GM12892 (cell line): ENCODE measurements around the gene ZNF280B.
A peak's percentile ranks its signal among the peaks of the same experiment; 100 is the strongest.
"Not testable (repeated sequence)": the region's sequence is repeated elsewhere in the genome, so short reads cannot be mapped to it uniquely, and the experiment has no call there.

Experiments used
- DNase-seq: peaks from one replicate; pipeline ENCODE4 v3.0.0; 2011; ENCODE audit not compliant: insufficient read length
- FAIRE-seq: peaks from 2 replicates; lab custom pipeline; 2011; peaks lifted over from hg19 to GRCh38; lab: Jason Lieb, UNC
- POLR2A ChIP-seq: IDR thresholded peaks from 2 replicates; pipeline ENCODE4 v1.6.1; 2011; ENCODE audit warnings: low read depth, low read length, control low read depth
- POLR2AphosphoS5 ChIP-seq: IDR thresholded peaks from 2 replicates; pipeline ENCODE4 v1.6.1; 2011; ENCODE audit warnings: low read depth, low read length, control low read depth
- TAF1 ChIP-seq: IDR thresholded peaks from 2 replicates; pipeline ENCODE4 v1.6.1; 2011; ENCODE audit warnings: low read depth, mild to moderate bottlenecking, control low read depth, low read length, borderline replicate concordance

Gene ZNF280B

GRCh38 chr22:22454997-22455396 is 53.5 kb downstream of the ZNF280B start:
- TF ChIP-seq POLR2A = no peak
- no peak for FAIRE-seq

DNA sequence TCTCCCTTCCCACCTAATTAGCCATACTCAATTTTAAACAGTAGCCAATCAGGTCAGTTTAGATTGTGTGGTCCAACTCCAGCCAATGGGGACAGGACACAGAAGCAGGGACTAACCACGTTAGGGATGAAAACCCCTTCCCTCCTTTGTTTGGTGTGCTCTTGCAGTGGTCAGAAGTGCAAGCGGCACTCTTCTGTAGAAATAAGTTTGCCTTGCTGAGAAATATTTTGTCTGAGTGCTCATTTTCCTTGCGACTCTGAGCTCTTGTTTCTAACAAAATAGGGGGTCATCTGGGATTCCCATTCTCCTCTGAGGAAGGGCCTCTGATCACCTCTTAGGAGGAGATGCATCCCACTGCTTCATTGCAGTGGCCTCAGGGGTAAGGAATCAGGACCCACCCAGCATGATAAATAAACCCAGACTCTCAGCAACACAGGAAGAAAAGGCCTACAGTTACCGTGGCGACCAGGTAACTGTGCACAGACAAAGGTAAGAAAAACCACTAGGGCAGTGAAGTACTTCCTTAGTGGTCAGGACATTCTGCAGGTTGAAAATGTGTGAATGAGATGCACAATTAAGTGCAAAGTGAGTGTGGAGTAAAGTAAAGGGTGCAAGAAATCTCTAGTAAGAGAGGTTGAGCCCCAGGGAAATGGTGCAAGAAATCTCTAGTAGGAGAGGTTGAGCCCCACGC is 55.4 kb downstream of the ZNF280B start:
- FAIRE-seq (no peak), DNase-seq (no peak)
- no peak for TF ChIP-seq POLR2AphosphoS5
- TF ChIP-seq TAF1 = no peak
- TF ChIP-seq POLR2A = no peak

More at GRCh38 chr22:22454997-22455396, 53.5 kb downstream of the ZNF280B start:
- no peak for DNase-seq

DNA sequence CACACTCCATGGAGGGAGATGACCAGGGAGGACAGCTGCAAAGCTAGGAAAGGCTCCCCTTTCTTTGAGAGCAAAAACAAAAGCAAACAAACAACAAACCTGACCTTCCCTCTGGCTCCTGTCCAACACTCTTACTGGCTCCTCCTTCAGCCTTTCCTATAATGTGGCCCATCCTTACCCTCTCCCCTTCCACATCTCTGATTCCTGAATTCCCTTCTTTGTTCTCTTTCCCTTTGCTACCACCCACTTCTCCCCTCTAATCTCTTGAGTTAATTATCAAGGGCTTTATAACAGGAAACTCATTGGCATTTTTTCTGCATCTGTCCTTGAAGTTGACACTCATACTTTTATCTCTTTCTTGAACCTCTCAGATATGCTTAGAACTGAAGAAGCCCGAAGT is 56.3 kb downstream of the ZNF280B start:
- DNase-seq = no peak
- TF ChIP-seq POLR2AphosphoS5 (no peak), POLR2A (no peak), TAF1 (no peak)
- no peak for FAIRE-seq

DNA sequence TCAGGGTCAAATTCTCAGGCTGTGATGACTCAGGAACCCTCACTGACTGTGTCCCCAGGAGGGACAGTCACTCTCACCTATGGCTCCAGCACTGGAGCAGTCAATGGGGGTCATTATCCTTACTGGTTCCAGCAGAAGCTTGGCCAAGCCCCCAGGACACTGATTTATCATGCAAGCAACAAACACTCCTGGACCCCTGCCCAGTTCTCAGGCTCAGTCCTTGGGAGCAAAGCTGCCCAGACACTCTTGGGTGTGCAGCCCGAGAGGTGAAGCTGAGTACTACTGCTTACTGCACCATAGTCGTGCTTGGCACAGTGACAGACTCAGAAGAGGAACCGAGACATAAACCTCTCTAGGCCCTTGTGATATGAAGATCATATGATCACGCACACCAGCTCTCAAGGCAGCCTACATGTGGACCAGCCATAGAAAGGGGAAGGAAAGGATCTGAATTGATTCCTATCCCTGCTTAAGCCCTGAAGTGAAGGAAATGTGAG is 58.2 kb downstream of the ZNF280B start:
- FAIRE-seq = peak; percentile 98
- peak; percentile 33 for DNase-seq

GRCh38 chr22:22449819-22450218 is 58.7 kb downstream of the ZNF280B start:
- TF ChIP-seq TAF1 = no peak
- TF ChIP-seq POLR2A = no peak
- TF ChIP-seq POLR2AphosphoS5 = no peak
- no peak for DNase-seq
- FAIRE-seq = peak; percentile 64

More for the DNA sequence above, 58.2 kb downstream of the ZNF280B start:
- TF ChIP-seq POLR2AphosphoS5 = no peak
- no peak for TF ChIP-seq POLR2A
- no peak for TF ChIP-seq TAF1

DNA sequence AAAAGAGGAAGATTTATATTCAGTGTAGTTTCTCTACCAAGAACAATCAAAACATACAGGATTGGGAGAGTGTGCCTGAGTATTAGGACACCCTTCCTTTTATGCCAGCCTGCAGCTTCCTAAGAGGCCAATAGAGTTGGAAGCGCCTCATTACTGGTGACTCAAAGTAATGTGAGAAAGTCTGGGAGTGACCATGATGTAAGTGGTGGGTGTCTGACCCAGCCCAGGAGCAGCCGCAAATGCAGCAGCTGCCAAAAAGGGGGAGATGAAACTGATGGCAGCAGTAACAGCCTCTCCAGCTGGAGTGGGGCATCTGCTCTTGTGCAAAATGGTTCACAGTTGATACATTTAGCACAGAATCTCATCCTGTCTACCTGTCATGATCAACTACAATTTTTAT is 62.0 kb downstream of the ZNF280B start:
- FAIRE-seq = no peak
- no peak for TF ChIP-seq POLR2AphosphoS5
- no peak for TF ChIP-seq TAF1
- TF ChIP-seq POLR2A = no peak

DNA sequence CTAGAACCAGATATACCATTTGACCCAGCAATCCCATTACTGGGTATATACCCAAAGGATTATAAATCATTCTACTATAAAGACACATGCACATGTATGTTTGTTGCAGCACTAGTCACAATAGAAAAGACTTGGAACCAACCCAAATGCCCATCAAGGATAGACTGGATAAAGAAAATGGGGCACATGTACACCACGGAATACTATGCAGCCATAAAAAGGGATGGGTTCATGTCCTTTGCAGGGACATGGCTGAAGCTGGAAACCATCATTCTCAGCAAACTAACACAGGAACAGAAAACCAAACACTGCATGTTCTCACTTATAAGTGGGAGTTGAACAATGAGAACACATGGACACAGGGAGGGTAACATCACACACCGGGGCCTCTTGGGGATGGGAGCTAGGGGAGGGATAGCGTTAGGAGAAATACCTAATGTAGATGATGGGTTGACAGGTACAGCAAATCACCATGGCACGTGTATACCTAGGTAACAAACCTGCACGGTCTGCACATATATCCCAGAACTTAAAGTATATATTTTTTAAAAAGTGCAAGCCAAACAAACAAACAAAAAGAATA is 64.4 kb downstream of the ZNF280B start:
- not testable (repeated sequence) for FAIRE-seq, DNase-seq

More for the DNA sequence above, 62.0 kb downstream of the ZNF280B start:
- DNase-seq = no peak

DNA sequence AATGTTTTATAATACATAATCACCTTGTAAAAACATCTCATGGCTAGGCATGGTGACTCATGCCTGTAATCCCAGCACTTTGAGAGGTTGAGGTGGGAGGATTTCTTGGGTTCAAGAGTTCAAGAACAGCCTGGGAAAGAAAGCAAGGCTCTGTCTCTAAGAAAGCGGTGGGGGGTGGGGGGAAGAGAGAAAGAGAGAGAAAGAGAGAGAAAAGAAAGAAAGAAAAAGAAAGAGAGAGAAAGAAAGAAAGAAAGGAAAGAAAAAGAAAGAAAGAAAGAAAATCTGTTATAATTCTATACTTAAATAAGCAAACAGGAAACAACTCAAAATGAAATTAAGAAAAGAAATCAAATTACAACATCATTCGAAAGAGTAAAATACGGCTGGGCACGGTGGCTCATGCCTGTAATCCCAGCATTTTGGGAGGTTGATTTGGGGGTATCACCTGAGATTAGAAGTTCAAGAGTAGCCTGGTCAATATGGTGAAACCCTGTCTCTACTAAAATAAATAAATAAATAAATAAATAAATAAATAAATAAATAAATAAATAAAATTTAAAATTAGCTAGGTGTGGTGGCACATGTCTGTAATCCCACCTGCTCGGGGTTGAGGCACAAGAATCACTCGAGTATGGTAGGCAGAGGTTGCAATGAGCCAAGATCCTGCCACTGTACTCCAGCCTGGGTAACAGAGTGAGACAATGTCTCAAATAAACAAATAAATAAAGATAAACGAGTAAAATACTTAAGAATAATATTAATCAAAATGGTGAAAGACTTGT is 65.4 kb downstream of the ZNF280B start:
- TF ChIP-seq TAF1 (no peak), POLR2A (no peak), POLR2AphosphoS5 (no peak)
- DNase-seq (no peak), FAIRE-seq (no peak)

DNA sequence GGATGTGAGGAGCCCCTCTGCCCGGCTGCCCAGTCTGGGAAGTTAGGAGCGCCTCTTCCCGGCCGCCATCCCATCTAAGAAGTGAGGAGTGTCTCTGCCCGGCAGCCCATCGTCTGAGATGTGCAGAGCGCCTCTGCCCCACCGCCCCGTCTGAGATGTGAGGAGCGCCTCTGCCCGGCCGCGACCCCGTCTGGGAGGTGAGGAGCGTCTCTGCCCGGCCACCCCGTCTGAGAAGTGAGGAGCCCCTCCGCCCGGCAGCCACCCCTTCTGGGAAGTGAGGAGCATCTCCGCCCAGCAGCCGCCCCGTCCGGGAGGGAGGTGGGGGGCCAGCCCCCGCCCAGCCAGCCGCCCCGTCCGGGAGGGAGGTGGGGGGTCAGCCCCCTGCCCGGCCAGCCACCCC is 66.9 kb downstream of the ZNF280B start:
- not testable (repeated sequence) for DNase-seq, FAIRE-seq

- DNase-seq (no peak), FAIRE-seq (no peak)
- no peak for TF ChIP-seq POLR2A
- TF ChIP-seq TAF1 = no peak
- no peak for TF ChIP-seq POLR2AphosphoS5
Measured at GRCh38 chr22:22440188-22440587, 68.4 kb downstream of the ZNF280B start.
